Transverse colon (tissue), 4 donors: Measurements from ENCODE around the gene NXPH4. TPM values are rescaled to one million over a fixed set of nuclear protein-coding genes. Genes with fewer than 3 reads are reported as not detected.

ENCODE experiments used
- DNase-seq: peaks from one replicate; pipeline ENCODE4 v3.0.0-alpha.2; 2019
- H3K27ac ChIP-seq, 4 donors: fragments of 200-600 bp; sonication (generic); 2 replicates each; pipeline ENCODE4 v1.5.1; 2016 to 2018; ENCODE audit warnings: inconsistent platforms in 4 of 4
- H3K27me3 ChIP-seq: fragments of 200-600 bp; sonication (generic); 2 replicates; pipeline ENCODE4 v1.5.1; 2017; ENCODE audit warnings: inconsistent platforms
- H3K36me3 ChIP-seq, 4 donors: fragments of 200-600 bp; sonication (generic); 2 replicates each; pipeline ENCODE4 v1.5.1; 2017 to 2019; ENCODE audit warnings: inconsistent platforms in 4 of 4
- H3K4me1 ChIP-seq, 4 donors: fragments of 200-600 bp; sonication (generic); 2 replicates each; pipeline ENCODE4 v1.5.1; 2017 to 2020; ENCODE audit warnings: inconsistent platforms in 4 of 4
- H3K4me3 ChIP-seq, 4 donors: fragments of 200-600 bp; sonication (generic); 1 replicate in 1 of 4; 2 replicates in 3 of 4; pipeline versions ENCODE4 v1.5.1 to v1.6.1; 2017 to 2019; ENCODE audit warnings: inconsistent platforms in 4 of 4
- H3K9me3 ChIP-seq, 2 donors: fragments of 200-600 bp; sonication (generic); 2 replicates each; pipeline ENCODE4 v1.5.1; 2017 to 2019; ENCODE audit warnings: inconsistent platforms in 2 of 2
- EP300 ChIP-seq: sonication (generic); formaldehyde crosslinking; IDR thresholded peaks from one replicate; pipeline ENCODE4 v1.6.1; 2017; ENCODE audit warnings: antibody characterized with exemption, low read depth
- POLR2A ChIP-seq: fragments of 450-650 bp; IDR thresholded peaks from one replicate; pipeline ENCODE4 v1.6.1; 2016; ENCODE audit warnings: antibody characterized with exemption, mild to moderate bottlenecking, moderate library complexity
- POLR2AphosphoS5 ChIP-seq, 3 donors: sonication (generic); formaldehyde crosslinking; IDR thresholded peaks; one replicate each; pipeline ENCODE4 v1.6.1; 2016; ENCODE audit warnings: antibody characterized with exemption in 3 of 3
- WGBS, 2 donors: methylation state at CpG; one replicate each; pipeline ENCODE4 v1.1.5; 2018; ENCODE audit warnings: low coverage in 1 of 2; 5-methylcytosine and 5-hydroxymethylcytosine counted together
- in situ Hi-C, 4 donors: fragments of 200-750 bp; cut with MboI; loops; one replicate each; pipeline versions ENCODE4 v1.15.0 to v1.15.1; 2017; ENCODE audit warnings: low sequenced_read_pairs in 3 of 4, low pct_ligation_motif_present in 1 of 4, low pct_unique_long_range_greater_than_20kb in 1 of 4
- intact Hi-C: fragments of 100-400 bp; cut with DNase I; formaldehyde crosslinking; loops from one replicate; pipeline ENCODE4 v1.15.1; 2023; ENCODE audit warnings: low total_unique reads
- total RNA-seq, 4 donors: library from RNA; depleted of rRNA; stranded (reverse); fragments of >200 nt; gene quantifications; one replicate each; pipeline ENCODE4 v1.1.0, GENCODE V29; 2016
- TF ChIP-seq, protein P1 (sequence below), 5 experiments: fragments of 200-600 bp in 3 of 5; fragments of 450-650 bp in 2 of 5; sonication (generic) in 3 of 5; IDR thresholded peaks; 1 replicate in 2 of 5; 2 replicates in 3 of 5; pipeline ENCODE4 v1.5.1; 2016 to 2017; ENCODE audit warnings: antibody characterized with exemption in 5 of 5, inconsistent platforms in 3 of 5, mild to moderate bottlenecking in 2 of 5, moderate library complexity in 1 of 5

NXPH4 gene
- total RNA-seq, 4 donors from 2014 or later, result not detected

GRCh38 chr12:57201219-57201618 lies 15.4 kb upstream of the NXPH4 start:
- H3K36me3 ChIP-seq, result peaks cover 0 to 66% (median 12%) of the 10 kb centered on the region in 4 donors
- 92 to 100% methylated on average over 1 to 8 of the region's 8 CpGs for WGBS, 2 donors
- DNase-seq, result no peak
- no peaks in the 10 kb centered on the region for H3K9me3 ChIP-seq
- H3K27me3 ChIP-seq, result no peaks in the 10 kb centered on the region
- no peak overlapping the region for H3K27ac ChIP-seq
- intact Hi-C loops, result no loop called here
- in situ Hi-C loops, result no loop called here
- TF ChIP-seq, protein P1, sequence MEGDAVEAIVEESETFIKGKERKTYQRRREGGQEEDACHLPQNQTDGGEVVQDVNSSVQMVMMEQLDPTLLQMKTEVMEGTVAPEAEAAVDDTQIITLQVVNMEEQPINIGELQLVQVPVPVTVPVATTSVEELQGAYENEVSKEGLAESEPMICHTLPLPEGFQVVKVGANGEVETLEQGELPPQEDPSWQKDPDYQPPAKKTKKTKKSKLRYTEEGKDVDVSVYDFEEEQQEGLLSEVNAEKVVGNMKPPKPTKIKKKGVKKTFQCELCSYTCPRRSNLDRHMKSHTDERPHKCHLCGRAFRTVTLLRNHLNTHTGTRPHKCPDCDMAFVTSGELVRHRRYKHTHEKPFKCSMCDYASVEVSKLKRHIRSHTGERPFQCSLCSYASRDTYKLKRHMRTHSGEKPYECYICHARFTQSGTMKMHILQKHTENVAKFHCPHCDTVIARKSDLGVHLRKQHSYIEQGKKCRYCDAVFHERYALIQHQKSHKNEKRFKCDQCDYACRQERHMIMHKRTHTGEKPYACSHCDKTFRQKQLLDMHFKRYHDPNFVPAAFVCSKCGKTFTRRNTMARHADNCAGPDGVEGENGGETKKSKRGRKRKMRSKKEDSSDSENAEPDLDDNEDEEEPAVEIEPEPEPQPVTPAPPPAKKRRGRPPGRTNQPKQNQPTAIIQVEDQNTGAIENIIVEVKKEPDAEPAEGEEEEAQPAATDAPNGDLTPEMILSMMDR (IDR thresholded peaks at IDR 0.05), result no peak
- TF ChIP-seq POLR2A (no peak), POLR2AphosphoS5 (IDR thresholded peaks at IDR 0.05) (no peak), EP300 (no peak)
- no peaks in the 10 kb centered on the region for H3K4me1 ChIP-seq
- no peak overlapping the region for H3K4me3 ChIP-seq

- no peaks in the 10 kb centered on the region for H3K4me1 ChIP-seq
- no peak overlapping the region for H3K27ac ChIP-seq
- WGBS, 2 donors, result 93% methylated on average over 12 of the region's 16 CpGs; no CpG with 5 or more reads in 1 of the 2 donors
- TF ChIP-seq POLR2AphosphoS5 (IDR thresholded peaks at IDR 0.05), result no peak
- TF ChIP-seq EP300, result no peak
- TF ChIP-seq, protein P1 (IDR thresholded peaks at IDR 0.05), result no peak
- TF ChIP-seq POLR2A, result no peak
- peaks cover 0 to 70% (median 12%) of the 10 kb centered on the region in 4 donors for H3K36me3 ChIP-seq
- intact Hi-C loops (no loop called here), in situ Hi-C loops (no loop called here)
- no peak overlapping the region for H3K4me3 ChIP-seq
- no peak for DNase-seq
- no peaks in the 10 kb centered on the region for H3K9me3 ChIP-seq
- no peaks in the 10 kb centered on the region for H3K27me3 ChIP-seq
Observed at GRCh38 chr12:57201631-57202030, 15.0 kb upstream of the NXPH4 start.

DNA sequence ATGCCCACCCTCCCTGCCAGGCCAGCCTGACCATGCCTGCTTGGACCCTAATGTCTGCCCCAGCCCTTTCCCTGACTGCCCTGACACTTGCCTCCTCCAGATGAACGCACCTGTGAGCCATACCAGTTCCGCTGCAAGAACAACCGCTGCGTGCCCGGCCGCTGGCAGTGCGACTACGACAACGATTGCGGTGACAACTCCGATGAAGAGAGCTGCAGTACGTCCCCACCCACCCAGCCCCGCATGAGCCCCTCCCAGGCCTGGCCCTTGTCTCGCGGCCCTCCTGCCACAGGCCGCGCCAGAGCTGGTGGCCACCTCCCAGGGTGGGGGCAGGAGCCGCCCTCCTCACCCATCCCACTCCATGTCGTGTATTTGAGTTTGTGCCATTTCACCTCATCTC lies 14.3 kb upstream of the NXPH4 start:
- WGBS, 2 donors, result 89 to 92% methylated on average over 5 to 18 of the region's 19 CpGs
- Histone ChIP-seq H3K4me1 (no peaks in the 10 kb centered on the region), H3K27ac (no peak overlapping the region), H3K36me3 (peaks cover 0 to 70% (median 10%) of the 10 kb centered on the region in 4 donors), H3K27me3 (no peaks in the 10 kb centered on the region), H3K9me3 (no peaks in the 10 kb centered on the region), H3K4me3 (no peak overlapping the region)
- DNase-seq, result no peak
- TF ChIP-seq POLR2A, result no peak
- TF ChIP-seq, protein P1 (IDR thresholded peaks at IDR 0.05), result no peak
- no peak for TF ChIP-seq EP300
- no peak for TF ChIP-seq POLR2AphosphoS5 (IDR thresholded peaks at IDR 0.05)
- intact Hi-C loops (no loop called here), in situ Hi-C loops (no loop called here)

- no peak overlapping the region for H3K27ac ChIP-seq
- DNase-seq, result no peak
- H3K9me3 ChIP-seq, result no peaks in the 10 kb centered on the region
- intact Hi-C loops, result no loop called here
- H3K4me3 ChIP-seq, result no peak overlapping the region
- H3K4me1 ChIP-seq, result no peaks in the 10 kb centered on the region
- no peaks in the 10 kb centered on the region for H3K27me3 ChIP-seq
- in situ Hi-C loops, result no loop called here
- peaks cover 0 to 64% (median 10%) of the 10 kb centered on the region in 4 donors for H3K36me3 ChIP-seq
- TF ChIP-seq POLR2A, result no peak
- TF ChIP-seq POLR2AphosphoS5 (IDR thresholded peaks at IDR 0.05), result no peak
- TF ChIP-seq EP300, result no peak
- TF ChIP-seq, protein P1 (IDR thresholded peaks at IDR 0.05), result no peak
- 95 to 100% methylated on average over 4 to 28 of the region's 28 CpGs for WGBS, 2 donors
Observed at GRCh38 chr12:57203201-57203600, 13.4 kb upstream of the NXPH4 start.
